T-cell (primary cell): ENCODE measurements around the gene MYH15. TPM values are rescaled to one million over a fixed set of nuclear protein-coding genes. Genes with fewer than 3 reads are reported as not detected.
A peak's percentile ranks its signal among the peaks of the same experiment; 100 is the strongest.

Source experiments
- ATAC-seq, 4 experiments: fragments of 200-7000 bp in 3 of 4; fragments of 150-1000 bp in 1 of 4; cut with Tn5 transposase; replicated peaks in 1 of 4; 1 replicate in 3 of 4; 2 replicates in 1 of 4; pipeline ENCODE4 v1.10.0; 2021; ENCODE audit warnings: moderate library complexity in 3 of 4, mild to moderate bottlenecking in 2 of 4, moderate number of reproducible peaks in 1 of 4
- CTCF ChIA-PET, 2 donors: fragments of 300-600 bp; sonication (Branson Sonifier 250); formaldehyde crosslinking; loops; one replicate each; lab custom pipeline; 2022; ENCODE audit warnings: antibody characterized with exemption in 2 of 2; lab: Charles Lee
- POLR2A ChIA-PET, 2 donors: fragments of 300-600 bp; sonication (Branson Sonifier 250); formaldehyde crosslinking; loops; one replicate each; lab custom pipeline; 2022; ENCODE audit warnings: antibody characterized with exemption in 2 of 2; lab: Charles Lee
- DNase-seq, 35 experiments: peaks; one replicate each; pipeline versions ENCODE4 v3.0.0 to v3.0.0-alpha.2; 2013 to 2023
- H3K27ac ChIP-seq: one replicate; pipeline ENCODE4 v1.5.1; 2013; ENCODE audit warnings: low read length
- H3K27me3 ChIP-seq, 2 experiments: replicated peaks in 1 of 2; 1 replicate in 1 of 2; 2 replicates in 1 of 2; pipeline versions ENCODE4 v1.6.1 to v1.7.0; 2013; ENCODE audit warnings: low read length in 1 of 2, mixed read lengths in 1 of 2; ENCODE audit not compliant: control insufficient read depth in 2 of 2, insufficient read depth in 2 of 2; ENCODE audit errors: extremely low read depth in 1 of 2
- H3K36me3 ChIP-seq, 2 donors: 1 replicate in 1 of 2; 2 replicates in 1 of 2; pipeline versions ENCODE4 v1.6.1 to v1.7.0; 2013; ENCODE audit warnings: low read length in 1 of 2; ENCODE audit not compliant: control insufficient read depth in 2 of 2, insufficient read depth in 1 of 2; ENCODE audit errors: extremely low read depth in 1 of 2
- H3K4me1 ChIP-seq, 2 experiments: 1 replicate in 1 of 2; 2 replicates in 1 of 2; pipeline versions ENCODE4 v1.6.1 to v1.7.0; 2013; ENCODE audit warnings: low read length in 2 of 2, mixed read lengths in 1 of 2; ENCODE audit not compliant: insufficient read depth in 2 of 2, control insufficient read depth in 1 of 2; ENCODE audit errors: extremely low read depth in 1 of 2
- H3K4me3 ChIP-seq, 2 donors: 1 replicate in 1 of 2; 2 replicates in 1 of 2; pipeline versions ENCODE4 v1.5.1 to v1.7.0; 2013; ENCODE audit warnings: mild to moderate bottlenecking in 2 of 2, low read length in 1 of 2, moderate library complexity in 1 of 2; ENCODE audit not compliant: control insufficient read depth in 1 of 2; ENCODE audit errors: extremely low read depth in 1 of 2
- H3K9me3 ChIP-seq: 2 replicates; pipeline ENCODE4 v1.7.0; 2013
- H3K27ac Mint-ChIP-seq, 2 donors: one replicate each; pipeline ENCODE4 v1.8.0; 2020 to 2021; ENCODE audit warnings: mild to moderate bottlenecking in 2 of 2, mixed read lengths in 2 of 2
- H3K27me3 Mint-ChIP-seq, 2 donors: one replicate each; pipeline ENCODE4 v1.8.0; 2021 to 2022; ENCODE audit warnings: mixed read lengths in 2 of 2
- H3K36me3 Mint-ChIP-seq: one replicate; pipeline ENCODE4 v1.8.0; 2021; ENCODE audit warnings: mixed read lengths
- H3K4me1 Mint-ChIP-seq, 3 donors: one replicate each; pipeline ENCODE4 v1.8.0; 2020 to 2022; ENCODE audit warnings: mixed read lengths in 3 of 3, mild to moderate bottlenecking in 1 of 3
- H3K4me3 Mint-ChIP-seq, 3 donors: one replicate each; pipeline ENCODE4 v1.8.0; 2020 to 2022; ENCODE audit warnings: mild to moderate bottlenecking in 3 of 3, mixed read lengths in 3 of 3, moderate library complexity in 3 of 3
- H3K9me3 Mint-ChIP-seq, 3 donors: one replicate each; pipeline ENCODE4 v1.8.0; 2020 to 2022; ENCODE audit warnings: mixed read lengths in 3 of 3
- WGBS: methylation state at CpG from one replicate; pipeline ENCODE4 v1.1.5; 2013; ENCODE audit warnings: missing lambda C conversion rate; ENCODE audit not compliant: insufficient coverage; 5-methylcytosine and 5-hydroxymethylcytosine counted together
- total RNA-seq, 35 experiments: library from RNA in 6 of 35; stranded (reverse) in 6 of 35; fragments of 120-200 nt in 1 of 35; gene quantifications; one replicate each; pipeline versions ENCODE4 v1.2.1 to v1.2.4 and lab custom pipeline; 2013 to 2026

MYH15 gene
- total RNA-seq, 5 donors from 2014 or later (not counting 1 experiment from before 2014, with no cell fraction given): 0.07 to 0.18 (median 0.11) TPM; not detected in 1

GRCh38 chr3:108408883-108409799 lies 101.3 kb downstream of the MYH15 start:
- Histone ChIP-seq H3K27ac (no peak overlapping the region), H3K36me3 (no peaks in the 10 kb centered on the region), H3K4me1 (no peaks in the 10 kb centered on the region), H3K27me3 (peaks cover 0 to 5% of the 10 kb centered on the region in 2 experiments), H3K9me3 (no peaks in the 10 kb centered on the region), H3K4me3 (no peak overlapping the region)
- 84% methylated on average over 5 of the region's 7 CpGs for WGBS
- ChIA-PET POLR2A (no interaction called here), CTCF (interaction anchor here in 1 of 2 donors (1.0 to 1.1 kb wide), 2 partner anchors 256 to 749 kb away, joined by 3 to 4 read pairs; no protein-coding TSS in a partner anchor)
- H3K27me3 Mint-ChIP-seq: peaks cover 0 to 3% of the 10 kb centered on the region in 2 donors
- peaks cover 0 to 10% (median 5%) of the 10 kb centered on the region in 3 donors for H3K4me1 Mint-ChIP-seq
- no peaks in the 10 kb centered on the region for H3K36me3 Mint-ChIP-seq
- H3K4me3 Mint-ChIP-seq: no peak overlapping the region
- no peaks in the 10 kb centered on the region for H3K9me3 Mint-ChIP-seq
- H3K27ac Mint-ChIP-seq: no peak overlapping the region
- no peak for DNase-seq
- ATAC-seq: no peak

- ChIA-PET POLR2A (no interaction called here), CTCF (interaction anchor here in 1 of 2 donors (0.6 to 1.2 kb wide), 2 partner anchors 604 to 730 kb away, joined by 3 to 5 read pairs; no protein-coding TSS in a partner anchor)
- no CpG with 5 or more reads among the region's 3 CpGs for WGBS
- Histone ChIP-seq H3K9me3 (no peaks in the 10 kb centered on the region), H3K27me3 (peaks cover 0 to 5% of the 10 kb centered on the region in 2 experiments), H3K27ac (no peak overlapping the region), H3K4me3 (no peak overlapping the region), H3K36me3 (no peaks in the 10 kb centered on the region), H3K4me1 (no peaks in the 10 kb centered on the region)
- Mint-ChIP-seq H3K9me3 (no peaks in the 10 kb centered on the region), H3K36me3 (no peaks in the 10 kb centered on the region), H3K4me3 (no peak overlapping the region), H3K27me3 (peaks cover 0 to 3% of the 10 kb centered on the region in 2 donors), H3K27ac (no peak overlapping the region), H3K4me1 (peaks cover 0 to 10% (median 5%) of the 10 kb centered on the region in 3 donors)
- ATAC-seq (no peak), DNase-seq (no peak)
Measured at GRCh38 chr3:108407886-108408285, 102.5 kb downstream of the MYH15 start.

GRCh38 chr3:108406661-108407206 lies 103.7 kb downstream of the MYH15 start:
- CTCF ChIA-PET: interaction anchor here (0.7 to 1.2 kb wide), 4 partner anchors 243 to 730 kb away, joined by 3 to 5 read pairs (median 3); no protein-coding TSS in a partner anchor
- no CpG with 5 or more reads among the region's 7 CpGs for WGBS
- H3K4me3 ChIP-seq: no peak overlapping the region
- H3K4me3 Mint-ChIP-seq: no peak overlapping the region
- H3K9me3 ChIP-seq: no peaks in the 10 kb centered on the region
- H3K4me1 ChIP-seq: no peaks in the 10 kb centered on the region
- H3K36me3 Mint-ChIP-seq: no peaks in the 10 kb centered on the region
- peaks cover 0 to 10% (median 5%) of the 10 kb centered on the region in 3 donors for H3K4me1 Mint-ChIP-seq
- POLR2A ChIA-PET: no interaction called here
- ATAC-seq: peak in 2 of 4 experiments; percentile 96 to 97
- no peaks in the 10 kb centered on the region for H3K9me3 Mint-ChIP-seq
- H3K27ac Mint-ChIP-seq: peak overlapping the region in 1 of 2 donors; percentile 11
- H3K36me3 ChIP-seq: no peaks in the 10 kb centered on the region
- H3K27me3 ChIP-seq: peaks cover 0 to 5% of the 10 kb centered on the region in 2 experiments
- peak in 17 of 35 experiments; percentile 1 to 77 (median 10) for DNase-seq
- peaks cover 0 to 3% of the 10 kb centered on the region in 2 donors for H3K27me3 Mint-ChIP-seq
- no peak overlapping the region for H3K27ac ChIP-seq

- ATAC-seq (peak in 1 of 4 experiments; percentile 29), DNase-seq (no peak)
- Mint-ChIP-seq H3K27me3 (no peaks in the 10 kb centered on the region), H3K4me3 (no peak overlapping the region), H3K9me3 (no peaks in the 10 kb centered on the region), H3K4me1 (peaks cover 0 to 10% (median 5%) of the 10 kb centered on the region in 3 donors), H3K36me3 (no peaks in the 10 kb centered on the region), H3K27ac (no peak overlapping the region)
- CTCF ChIA-PET: interaction anchor here (0.8 to 1.3 kb wide), 6 partner anchors 15 to 730 kb away, joined by 3 to 4 read pairs (median 3); no protein-coding TSS in a partner anchor
- Histone ChIP-seq H3K4me1 (no peaks in the 10 kb centered on the region), H3K27ac (no peak overlapping the region), H3K4me3 (no peak overlapping the region), H3K9me3 (no peaks in the 10 kb centered on the region), H3K36me3 (no peaks in the 10 kb centered on the region), H3K27me3 (peaks cover 0 to 5% of the 10 kb centered on the region in 2 experiments)
- POLR2A ChIA-PET: no interaction called here
- WGBS: no CpG with 5 or more reads among the region's 3 CpGs
Measured at GRCh38 chr3:108406063-108406660, 104.2 kb downstream of the MYH15 start.

GRCh38 chr3:108404368-108404767 lies 106.0 kb downstream of the MYH15 start:
- H3K4me1 Mint-ChIP-seq: peaks cover 0 to 10% (median 5%) of the 10 kb centered on the region in 3 donors
- POLR2A ChIA-PET: interaction anchor here in 1 of 2 donors (0.6 kb wide), 1 partner anchor 149 kb away, joined by 3 read pairs; no protein-coding TSS in a partner anchor

More at GRCh38 chr3:108404368-108404767, 106.0 kb downstream of the MYH15 start:
- Histone ChIP-seq H3K36me3 (no peaks in the 10 kb centered on the region), H3K9me3 (no peaks in the 10 kb centered on the region), H3K27ac (no peak overlapping the region), H3K4me3 (no peak overlapping the region), H3K4me1 (no peaks in the 10 kb centered on the region), H3K27me3 (no peaks in the 10 kb centered on the region)
- no peaks in the 10 kb centered on the region for H3K9me3 Mint-ChIP-seq
- peaks cover 6% of the 10 kb centered on the region for H3K36me3 Mint-ChIP-seq
- no peak overlapping the region for H3K4me3 Mint-ChIP-seq
- DNase-seq (no peak), ATAC-seq (no peak)
- WGBS: no CpG with 5 or more reads among the region's 2 CpGs
- no peaks in the 10 kb centered on the region for H3K27me3 Mint-ChIP-seq
- CTCF ChIA-PET: interaction anchor here (0.6 to 1.7 kb wide), 5 partner anchors 15 to 466 kb away, joined by 3 to 6 read pairs (median 5); no protein-coding TSS in a partner anchor
- no peak overlapping the region for H3K27ac Mint-ChIP-seq
